Ishikawa (cell line): ENCODE results near the gene THAP6.

Experiments used
- CEBPB ChIP-seq: IDR thresholded peaks from 2 replicates; pipeline ENCODE4 v1.6.1; 2012
- CREB1 ChIP-seq: IDR thresholded peaks from 2 replicates; pipeline ENCODE4 v1.6.1; 2012; ENCODE audit warnings: low read depth
- EGR1 ChIP-seq: IDR thresholded peaks from 2 replicates; pipeline ENCODE4 v1.6.1; 2012
- EP300 ChIP-seq: IDR thresholded peaks from 2 replicates; pipeline ENCODE4 v1.6.1; 2012; ENCODE audit warnings: borderline replicate concordance
- FOXM1 ChIP-seq: IDR thresholded peaks from 2 replicates; pipeline ENCODE4 v1.6.1; 2012; ENCODE audit warnings: low read depth, borderline replicate concordance
- NFIC ChIP-seq: IDR thresholded peaks from 2 replicates; pipeline ENCODE4 v1.6.1; 2012
- RAD21 ChIP-seq: IDR thresholded peaks from 2 replicates; pipeline ENCODE4 v1.6.1; 2012; ENCODE audit warnings: low read depth
- TAF1 ChIP-seq: IDR thresholded peaks from 2 replicates; pipeline ENCODE4 v1.6.1; 2012; ENCODE audit warnings: low read depth, mild to moderate bottlenecking
- TCF12 ChIP-seq: IDR thresholded peaks from 2 replicates; pipeline ENCODE4 v1.6.1; 2012; ENCODE audit warnings: low read depth
- TEAD4 ChIP-seq: IDR thresholded peaks from 2 replicates; pipeline ENCODE4 v1.6.1; 2012
- YY1 ChIP-seq: IDR thresholded peaks from 2 replicates; pipeline ENCODE4 v1.6.1; 2012; ENCODE audit warnings: low read depth
- ZBTB7A ChIP-seq: IDR thresholded peaks from 2 replicates; pipeline ENCODE4 v1.6.1; 2012; ENCODE audit warnings: low read depth
- TF ChIP-seq, protein P1 (sequence below): IDR thresholded peaks from 2 replicates; pipeline ENCODE4 v1.6.1; 2012; ENCODE audit warnings: low read depth, mild to moderate bottlenecking
- TF ChIP-seq, protein P2 (sequence below): IDR thresholded peaks from 2 replicates; pipeline ENCODE4 v1.6.1; 2012
- TF ChIP-seq, protein P3 (sequence below): IDR thresholded peaks from 2 replicates; pipeline ENCODE4 v1.6.1; 2012

Gene THAP6

DNA sequence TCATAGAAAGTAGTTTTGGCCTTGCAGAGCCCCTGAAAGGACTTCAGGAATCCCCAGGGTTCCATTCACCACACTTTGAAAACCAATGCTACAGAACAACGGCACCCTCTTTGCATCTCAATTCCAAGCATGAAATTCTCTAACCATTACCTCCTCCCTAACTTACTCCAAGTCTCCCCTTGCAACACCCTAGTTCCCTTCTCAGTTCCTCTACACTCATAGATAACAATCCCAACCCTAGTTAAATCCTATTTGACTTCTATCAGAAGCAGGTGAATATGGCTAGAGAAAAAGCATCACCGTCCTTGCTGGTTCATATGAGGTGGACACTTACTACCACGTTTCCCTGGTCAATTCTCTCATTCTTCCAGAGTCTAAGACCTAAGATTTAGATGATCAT, 2.4 kb upstream of the THAP6 start:
- TF ChIP-seq, protein P1, sequence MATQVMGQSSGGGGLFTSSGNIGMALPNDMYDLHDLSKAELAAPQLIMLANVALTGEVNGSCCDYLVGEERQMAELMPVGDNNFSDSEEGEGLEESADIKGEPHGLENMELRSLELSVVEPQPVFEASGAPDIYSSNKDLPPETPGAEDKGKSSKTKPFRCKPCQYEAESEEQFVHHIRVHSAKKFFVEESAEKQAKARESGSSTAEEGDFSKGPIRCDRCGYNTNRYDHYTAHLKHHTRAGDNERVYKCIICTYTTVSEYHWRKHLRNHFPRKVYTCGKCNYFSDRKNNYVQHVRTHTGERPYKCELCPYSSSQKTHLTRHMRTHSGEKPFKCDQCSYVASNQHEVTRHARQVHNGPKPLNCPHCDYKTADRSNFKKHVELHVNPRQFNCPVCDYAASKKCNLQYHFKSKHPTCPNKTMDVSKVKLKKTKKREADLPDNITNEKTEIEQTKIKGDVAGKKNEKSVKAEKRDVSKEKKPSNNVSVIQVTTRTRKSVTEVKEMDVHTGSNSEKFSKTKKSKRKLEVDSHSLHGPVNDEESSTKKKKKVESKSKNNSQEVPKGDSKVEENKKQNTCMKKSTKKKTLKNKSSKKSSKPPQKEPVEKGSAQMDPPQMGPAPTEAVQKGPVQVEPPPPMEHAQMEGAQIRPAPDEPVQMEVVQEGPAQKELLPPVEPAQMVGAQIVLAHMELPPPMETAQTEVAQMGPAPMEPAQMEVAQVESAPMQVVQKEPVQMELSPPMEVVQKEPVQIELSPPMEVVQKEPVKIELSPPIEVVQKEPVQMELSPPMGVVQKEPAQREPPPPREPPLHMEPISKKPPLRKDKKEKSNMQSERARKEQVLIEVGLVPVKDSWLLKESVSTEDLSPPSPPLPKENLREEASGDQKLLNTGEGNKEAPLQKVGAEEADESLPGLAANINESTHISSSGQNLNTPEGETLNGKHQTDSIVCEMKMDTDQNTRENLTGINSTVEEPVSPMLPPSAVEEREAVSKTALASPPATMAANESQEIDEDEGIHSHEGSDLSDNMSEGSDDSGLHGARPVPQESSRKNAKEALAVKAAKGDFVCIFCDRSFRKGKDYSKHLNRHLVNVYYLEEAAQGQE: no peak
- no peak for TF ChIP-seq EGR1
- TF ChIP-seq, protein P2, sequence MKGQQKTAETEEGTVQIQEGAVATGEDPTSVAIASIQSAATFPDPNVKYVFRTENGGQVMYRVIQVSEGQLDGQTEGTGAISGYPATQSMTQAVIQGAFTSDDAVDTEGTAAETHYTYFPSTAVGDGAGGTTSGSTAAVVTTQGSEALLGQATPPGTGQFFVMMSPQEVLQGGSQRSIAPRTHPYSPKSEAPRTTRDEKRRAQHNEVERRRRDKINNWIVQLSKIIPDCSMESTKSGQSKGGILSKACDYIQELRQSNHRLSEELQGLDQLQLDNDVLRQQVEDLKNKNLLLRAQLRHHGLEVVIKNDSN: no peak

DNA sequence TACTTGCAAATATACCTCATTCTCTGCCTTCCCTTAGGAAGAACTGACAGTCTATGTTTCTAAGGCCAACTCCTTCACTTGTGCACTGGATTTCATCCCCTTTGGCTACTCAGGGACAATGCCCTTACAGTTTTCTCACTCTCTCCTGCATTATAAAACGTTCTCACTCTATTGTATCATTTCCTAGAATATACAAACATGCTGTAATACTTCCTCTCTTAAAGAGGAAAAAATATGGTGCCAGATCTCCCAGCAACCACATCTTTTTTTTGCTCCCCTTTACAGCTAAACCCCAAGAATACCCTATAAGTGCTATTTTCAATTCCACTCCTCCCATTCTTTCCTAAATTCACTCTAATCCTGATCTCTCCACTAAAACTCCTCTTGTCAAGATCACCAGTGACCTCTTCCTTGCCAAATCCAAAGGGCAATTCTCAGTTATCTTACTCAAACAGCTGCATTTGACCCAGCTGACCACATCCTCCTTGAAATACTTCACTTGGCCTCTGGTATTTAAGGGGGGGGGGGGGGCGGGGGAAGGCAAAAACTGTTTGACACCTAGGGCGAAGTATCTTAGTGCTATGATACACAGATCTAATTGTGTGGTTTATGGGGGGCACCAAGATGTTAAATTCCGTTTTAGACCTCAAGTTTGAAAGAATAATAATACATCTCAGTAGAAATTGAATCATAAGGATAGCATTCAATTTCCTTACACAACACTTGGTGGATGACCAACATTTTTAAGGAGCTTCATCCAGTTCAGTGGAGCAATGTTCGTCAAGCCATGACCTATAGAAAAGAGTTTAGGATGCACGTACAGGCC, 1.7 kb upstream of the THAP6 start:
- TF ChIP-seq YY1: no peak
- TF ChIP-seq, protein P1: no peak
- TF ChIP-seq, protein P3, sequence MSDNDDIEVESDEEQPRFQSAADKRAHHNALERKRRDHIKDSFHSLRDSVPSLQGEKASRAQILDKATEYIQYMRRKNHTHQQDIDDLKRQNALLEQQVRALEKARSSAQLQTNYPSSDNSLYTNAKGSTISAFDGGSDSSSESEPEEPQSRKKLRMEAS: no peak
- TF ChIP-seq TEAD4: no peak
- TF ChIP-seq FOXM1: no peak
- TF ChIP-seq, protein P2: no peak
- no peak for TF ChIP-seq EP300

DNA sequence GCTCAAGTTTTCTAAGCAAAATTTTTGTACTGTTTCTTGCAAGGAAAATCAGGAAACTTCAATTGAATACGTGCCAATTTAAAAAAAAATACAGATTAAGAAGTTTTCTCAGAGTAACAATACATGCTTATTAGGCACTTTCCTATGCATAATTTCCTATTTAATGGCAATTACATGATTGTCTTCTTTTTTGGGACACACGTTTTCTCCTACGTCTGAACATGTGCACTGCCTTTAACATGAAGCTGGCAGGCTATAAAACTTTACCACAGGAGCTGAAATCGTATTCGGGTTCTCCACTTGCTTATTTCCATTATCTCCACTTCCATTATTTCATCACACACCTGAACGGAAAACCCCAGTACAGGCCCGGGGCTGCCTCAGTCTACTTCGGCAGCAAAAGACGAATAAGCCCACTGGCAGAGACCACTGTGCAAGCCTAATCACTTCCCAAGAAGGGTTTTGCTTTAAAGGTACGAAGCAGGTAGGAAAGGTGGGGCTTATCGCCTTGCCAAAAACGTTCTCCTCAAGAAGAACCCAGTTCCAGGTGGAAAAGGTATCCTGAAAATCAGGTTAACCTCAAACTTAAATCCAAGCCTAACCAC, 645 bp upstream of the THAP6 start:
- TF ChIP-seq EGR1 (no peak), TAF1 (no peak), CREB1 (no peak), TCF12 (no peak; the same call in 1 of the 2 replicates), EP300 (no peak), NFIC (no peak)
- TF ChIP-seq, protein P1: no peak

DNA sequence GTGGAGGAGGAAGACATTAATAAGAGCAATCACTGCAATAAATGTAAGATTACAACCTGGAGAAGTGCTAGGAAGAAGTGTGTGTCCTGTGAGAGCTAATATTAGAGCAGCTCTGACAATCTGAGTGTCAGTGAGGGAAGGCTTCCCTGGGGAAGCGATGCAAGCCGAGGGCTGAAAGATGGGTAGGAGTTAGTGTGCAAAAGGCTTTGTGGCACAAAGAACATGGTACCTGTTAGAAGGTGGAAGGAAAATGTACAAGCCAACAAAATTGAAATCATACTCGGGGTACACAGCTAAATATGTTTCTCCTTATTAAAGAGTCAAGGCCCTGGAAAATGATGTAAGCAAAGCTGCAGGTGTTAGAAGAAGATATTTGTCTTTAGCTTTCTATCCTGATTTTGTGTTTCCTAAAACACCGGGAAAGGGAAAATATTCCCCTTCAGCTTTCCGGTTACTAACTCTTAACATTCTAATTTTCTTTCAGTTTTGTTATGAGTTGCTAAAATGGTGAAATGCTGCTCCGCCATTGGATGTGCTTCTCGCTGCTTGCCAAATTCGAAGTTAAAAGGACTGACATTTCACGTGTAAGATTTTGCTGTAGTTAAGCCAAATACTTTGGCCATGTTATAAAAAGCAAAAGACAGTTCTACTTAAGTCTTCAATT, 808 bp downstream of the THAP6 start:
- TF ChIP-seq, protein P1: no peak
- TF ChIP-seq EGR1: no peak
- no peak for TF ChIP-seq EP300
- TF ChIP-seq YY1: no peak
- TF ChIP-seq RAD21: no peak
- no peak for TF ChIP-seq CEBPB
- no peak for TF ChIP-seq CREB1
- TF ChIP-seq, protein P3: no peak
- TF ChIP-seq TCF12: no peak
- no peak for TF ChIP-seq ZBTB7A
- no peak for TF ChIP-seq NFIC
- TF ChIP-seq FOXM1: no peak
- TF ChIP-seq TAF1: no peak
- TF ChIP-seq, protein P2: no peak
- TF ChIP-seq TEAD4: no peak
